Skeletal muscle satellite cell (primary cell): Measurements from ENCODE around the gene CD84.

Experiments
- H3K27me3 ChIP-seq: 2 replicates; pipeline ENCODE4 v1.7.0; 2013; ENCODE audit warnings: low read length; ENCODE audit not compliant: control insufficient read depth, insufficient read depth
- H3K36me3 ChIP-seq: 2 replicates; pipeline ENCODE4 v1.7.0; 2013; ENCODE audit warnings: mild to moderate bottlenecking, control low read depth, low read length; ENCODE audit not compliant: insufficient read depth
- H3K4me1 ChIP-seq: 2 replicates; pipeline ENCODE4 v1.7.0; 2013; ENCODE audit warnings: low read length; ENCODE audit not compliant: control insufficient read depth, insufficient read depth
- H3K4me2 ChIP-seq: 2 replicates; pipeline ENCODE4 v1.7.0; 2013; ENCODE audit warnings: mild to moderate bottlenecking, low read length
- H3K4me3 ChIP-seq: 2 replicates; pipeline ENCODE4 v1.7.0; 2013; ENCODE audit warnings: low read length
- H3K9ac ChIP-seq: 2 replicates; pipeline ENCODE4 v1.7.0; 2013; ENCODE audit warnings: mild to moderate bottlenecking, low read depth, low read length, moderate library complexity
- H3K9me3 ChIP-seq: replicated peaks from 2 replicates; pipeline ENCODE4 v1.7.0; 2013; ENCODE audit warnings: mild to moderate bottlenecking, control low read depth, low read length

CD84 gene

DNA sequence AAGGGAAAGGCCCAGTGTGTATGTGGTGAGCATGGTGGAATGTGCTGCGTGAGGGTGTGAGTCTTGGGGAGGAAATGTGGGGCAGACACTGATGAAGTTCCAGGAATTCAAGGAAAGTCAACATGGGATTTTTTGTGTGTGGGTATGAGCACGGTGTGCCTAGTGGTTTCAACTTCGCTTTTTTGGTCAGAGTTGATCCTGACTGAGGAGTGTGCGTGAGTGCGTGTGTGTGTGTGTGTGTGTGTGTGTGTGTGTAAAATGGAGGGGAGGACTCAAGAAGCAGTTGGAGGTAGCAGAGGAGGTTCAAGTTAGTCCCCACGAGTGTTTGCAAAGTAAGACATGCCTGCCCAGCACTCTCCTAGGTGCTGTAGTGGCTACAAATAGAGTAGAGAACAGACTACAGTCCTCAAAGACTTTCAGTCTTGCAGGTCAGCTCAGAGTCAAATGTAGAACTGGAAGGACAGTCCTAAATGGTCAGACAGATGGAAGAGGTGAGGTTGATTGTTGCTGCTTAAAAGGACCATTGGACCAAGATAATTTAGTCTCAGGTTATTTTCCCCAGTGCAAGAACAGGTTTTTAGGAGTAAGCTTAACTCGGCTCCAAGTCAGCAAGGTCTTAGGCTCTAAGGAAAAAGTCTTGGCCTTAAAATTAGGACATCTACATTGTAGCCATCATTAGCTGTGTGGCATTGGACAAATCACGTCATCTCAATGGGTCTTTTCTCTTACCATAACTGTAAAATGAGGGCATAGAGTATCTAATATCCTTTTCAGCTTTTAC, 42.5 kb upstream of the CD84 start:
- H3K4me2 ChIP-seq: no peak overlapping the region
- no peaks in the 10 kb centered on the region for H3K4me1 ChIP-seq
- H3K27me3 ChIP-seq: no peaks in the 10 kb centered on the region
- H3K36me3 ChIP-seq: no peaks in the 10 kb centered on the region
- H3K9me3 ChIP-seq: no peaks in the 10 kb centered on the region
- no peak overlapping the region for H3K9ac ChIP-seq
- H3K4me3 ChIP-seq: no peak overlapping the region

DNA sequence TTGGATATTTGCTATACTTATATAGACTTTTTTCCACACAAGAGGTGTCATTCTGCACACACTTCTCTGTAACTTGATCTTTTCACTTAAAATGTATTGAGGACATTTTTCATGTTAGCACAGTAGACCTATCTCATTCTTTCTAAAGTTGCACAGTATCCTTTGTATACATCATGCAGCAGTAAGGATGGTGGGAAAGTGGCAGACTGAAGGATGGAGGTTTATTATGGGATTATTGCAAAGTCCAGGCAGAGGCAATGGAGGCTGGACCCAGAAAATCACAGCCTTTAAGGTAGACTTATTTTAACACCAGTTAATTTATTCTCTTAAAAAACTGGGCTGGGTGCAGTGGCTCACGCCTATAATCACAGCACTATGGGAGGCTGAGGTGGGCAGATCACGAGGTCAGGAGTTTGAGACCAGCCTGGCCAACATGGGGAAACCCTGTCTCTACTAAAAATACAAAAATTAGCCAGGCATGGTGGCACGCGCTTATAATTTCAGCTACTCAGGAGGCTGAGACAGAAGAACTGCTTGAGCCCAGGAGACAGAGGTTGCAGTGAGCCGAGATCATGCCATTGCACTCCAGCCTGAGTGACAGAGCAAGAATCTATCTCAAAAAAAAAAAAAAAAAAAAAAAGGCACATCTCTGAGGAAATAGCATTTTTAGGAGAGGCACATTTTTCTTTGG, 41.8 kb upstream of the CD84 start:
- Histone ChIP-seq H3K9me3 (no peaks in the 10 kb centered on the region), H3K4me2 (no peak overlapping the region), H3K4me3 (no peak overlapping the region), H3K36me3 (no peaks in the 10 kb centered on the region), H3K4me1 (no peaks in the 10 kb centered on the region), H3K27me3 (peaks cover 1% of the 10 kb centered on the region), H3K9ac (no peak overlapping the region)

GRCh38 chr1:160619742-160620277, 40.5 kb upstream of the CD84 start:
- H3K4me2 ChIP-seq: no peak overlapping the region
- H3K9me3 ChIP-seq: no peaks in the 10 kb centered on the region
- H3K4me1 ChIP-seq: no peaks in the 10 kb centered on the region
- no peaks in the 10 kb centered on the region for H3K36me3 ChIP-seq
- peaks cover 7% of the 10 kb centered on the region for H3K27me3 ChIP-seq
- H3K4me3 ChIP-seq: no peak overlapping the region
- no peak overlapping the region for H3K9ac ChIP-seq

GRCh38 chr1:160618763-160619274, 39.5 kb upstream of the CD84 start:
- Histone ChIP-seq H3K4me2 (no peak overlapping the region), H3K36me3 (no peaks in the 10 kb centered on the region), H3K9me3 (no peaks in the 10 kb centered on the region), H3K4me1 (no peaks in the 10 kb centered on the region), H3K27me3 (peaks cover 9% of the 10 kb centered on the region), H3K4me3 (no peak overlapping the region), H3K9ac (no peak overlapping the region)

GRCh38 chr1:160618327-160618726, 39.0 kb upstream of the CD84 start:
- Histone ChIP-seq H3K4me2 (no peak overlapping the region), H3K9ac (no peak overlapping the region), H3K27me3 (peaks cover 14% of the 10 kb centered on the region), H3K4me3 (no peak overlapping the region), H3K4me1 (no peaks in the 10 kb centered on the region), H3K36me3 (no peaks in the 10 kb centered on the region), H3K9me3 (no peaks in the 10 kb centered on the region)

- H3K4me2 ChIP-seq: no peak overlapping the region
- no peaks in the 10 kb centered on the region for H3K4me1 ChIP-seq
- no peaks in the 10 kb centered on the region for H3K36me3 ChIP-seq
- no peaks in the 10 kb centered on the region for H3K9me3 ChIP-seq
- no peak overlapping the region for H3K9ac ChIP-seq
- peaks cover 29% of the 10 kb centered on the region for H3K27me3 ChIP-seq
- H3K4me3 ChIP-seq: no peak overlapping the region
These were observed 36.4 kb upstream of the CD84 start for GRCh38 chr1:160615660-160616059.

GRCh38 chr1:160614410-160614809, 35.1 kb upstream of the CD84 start:
- Histone ChIP-seq H3K36me3 (no peaks in the 10 kb centered on the region), H3K4me2 (no peak overlapping the region), H3K9ac (no peak overlapping the region), H3K4me1 (no peaks in the 10 kb centered on the region), H3K4me3 (no peak overlapping the region), H3K27me3 (peaks cover 35% of the 10 kb centered on the region), H3K9me3 (no peaks in the 10 kb centered on the region)

DNA sequence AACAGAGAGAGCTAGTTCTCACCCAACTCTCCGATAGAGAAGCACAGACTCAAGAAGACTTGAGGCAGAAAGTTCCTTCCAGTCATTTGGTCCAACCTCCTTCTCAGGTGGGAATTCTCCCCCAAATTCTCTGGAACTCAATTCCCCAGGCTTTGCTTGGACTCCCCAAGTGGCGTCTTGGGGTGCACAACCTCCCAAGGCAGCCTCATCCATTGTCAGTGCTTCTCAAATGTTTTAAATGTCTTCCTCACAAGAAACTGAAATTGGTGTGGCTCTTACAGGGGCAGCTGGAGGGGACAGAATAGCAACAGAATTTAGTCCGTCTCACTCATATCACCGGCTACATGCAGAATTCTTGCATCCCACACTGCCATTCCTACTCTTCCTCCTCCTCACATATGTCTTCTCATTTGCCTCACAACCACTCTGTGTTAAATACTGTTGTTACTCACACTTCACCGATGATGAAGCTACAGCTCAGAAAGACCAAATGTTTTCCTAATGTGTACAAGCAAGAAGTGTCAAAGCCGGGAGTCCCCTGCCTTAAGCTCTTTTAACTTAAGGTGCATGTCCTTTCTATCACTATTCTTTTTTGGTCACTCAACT, 33.4 kb upstream of the CD84 start:
- no peak overlapping the region for H3K4me2 ChIP-seq
- no peak overlapping the region for H3K4me3 ChIP-seq
- no peaks in the 10 kb centered on the region for H3K36me3 ChIP-seq
- H3K27me3 ChIP-seq: peaks cover 41% of the 10 kb centered on the region
- no peaks in the 10 kb centered on the region for H3K9me3 ChIP-seq
- no peak overlapping the region for H3K9ac ChIP-seq
- H3K4me1 ChIP-seq: no peaks in the 10 kb centered on the region

GRCh38 chr1:160610569-160611242, 31.4 kb upstream of the CD84 start:
- H3K4me1 ChIP-seq: no peaks in the 10 kb centered on the region
- H3K9ac ChIP-seq: no peak overlapping the region
- no peak overlapping the region for H3K4me3 ChIP-seq
- no peaks in the 10 kb centered on the region for H3K9me3 ChIP-seq
- peaks cover 38% of the 10 kb centered on the region for H3K27me3 ChIP-seq
- H3K4me2 ChIP-seq: no peak overlapping the region
- H3K36me3 ChIP-seq: no peaks in the 10 kb centered on the region

- H3K4me2 ChIP-seq: no peak overlapping the region
- peaks cover 33% of the 10 kb centered on the region for H3K27me3 ChIP-seq
- no peaks in the 10 kb centered on the region for H3K4me1 ChIP-seq
- H3K36me3 ChIP-seq: no peaks in the 10 kb centered on the region
- H3K9ac ChIP-seq: no peak overlapping the region
- no peak overlapping the region for H3K4me3 ChIP-seq
- H3K9me3 ChIP-seq: no peaks in the 10 kb centered on the region
These were observed 29.6 kb upstream of the CD84 start for GRCh38 chr1:160608941-160609340.

DNA sequence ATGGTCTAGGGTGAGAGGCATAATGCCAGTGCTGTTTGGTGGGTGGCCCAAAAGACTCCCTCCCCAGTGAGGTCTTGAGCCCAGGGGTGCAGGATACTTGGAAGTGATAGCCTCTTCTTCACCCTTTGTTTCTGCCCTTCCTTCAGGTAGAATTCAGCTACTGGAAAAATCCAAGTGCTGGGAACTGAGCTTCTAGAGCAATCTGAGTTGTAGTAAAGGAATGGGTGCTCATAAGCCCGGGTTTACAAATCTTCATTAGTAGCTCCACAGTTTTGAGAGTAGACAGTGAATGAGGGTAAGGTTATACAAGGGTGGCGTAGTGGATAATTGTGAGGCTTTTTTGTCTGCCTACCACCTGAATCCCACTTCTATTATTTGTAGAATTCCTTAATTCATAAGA, 29.2 kb upstream of the CD84 start:
- no peaks in the 10 kb centered on the region for H3K9me3 ChIP-seq

More for the DNA sequence above, 29.2 kb upstream of the CD84 start:
- no peak overlapping the region for H3K4me2 ChIP-seq
- H3K36me3 ChIP-seq: no peaks in the 10 kb centered on the region
- H3K9ac ChIP-seq: no peak overlapping the region
- H3K4me1 ChIP-seq: no peaks in the 10 kb centered on the region
- peaks cover 29% of the 10 kb centered on the region for H3K27me3 ChIP-seq
- no peak overlapping the region for H3K4me3 ChIP-seq
